A549 (cell line): ENCODE results near the gene TEAD3. TPM values are rescaled to one million over a fixed set of nuclear protein-coding genes. Genes with fewer than 3 reads are reported as not detected.

Experiments
- ATAC-seq, 2 experiments: fragments of 200-7000 bp in 1 of 2; fragments of >200 bp in 1 of 2; cut with Nextera tagmentation in 1 of 2; cut with Tn5 transposase in 1 of 2; 3 replicates each; pipeline versions ENCODE4 v1.8.0 to v1.9.1; 2018 to 2020; ENCODE audit warnings: mild to moderate bottlenecking in 1 of 2, moderate library complexity in 1 of 2
- CTCF ChIA-PET: fragments of 300-600 bp; sonication (Branson Sonifier 250); formaldehyde crosslinking; extraction: SDS; loops from one replicate; lab custom pipeline; 2021; ENCODE audit warnings: antibody characterized with exemption, inconsistent platforms; lab: Yijun Ruan, JAX
- POLR2A ChIA-PET: fragments of 350-600 bp; formaldehyde crosslinking; extraction: SDS; loops from one replicate; lab custom pipeline; 2021; ENCODE audit warnings: antibody characterized with exemption, inconsistent platforms; lab: Yijun Ruan, JAX
- DNase-seq, 2 experiments: peaks; one replicate each; pipeline versions ENCODE4 v3.0.0 to v3.0.0-alpha.2; 2011 to 2016; ENCODE audit warnings: low read depth in 1 of 2, low spot score in 1 of 2
- FAIRE-seq: peaks from 2 replicates; lab custom pipeline; 2011; peaks lifted over from hg19 to GRCh38; lab: Jason Lieb, UNC
- H3K27ac ChIP-seq, 2 experiments: fragments of >200 bp; sonication (Bioruptor Twin); formaldehyde crosslinking; 3 replicates each; pipeline ENCODE4 v1.5.1; 2016 to 2017
- H3K4me1 ChIP-seq: fragments of >200 bp; sonication (Bioruptor Twin); formaldehyde crosslinking; 3 replicates; pipeline ENCODE4 v1.6.1; 2016
- H3K4me2 ChIP-seq: fragments of >200 bp; sonication (Bioruptor Twin); formaldehyde crosslinking; 3 replicates; pipeline ENCODE4 v1.6.1; 2016
- H3K4me3 ChIP-seq: fragments of >200 bp; sonication (Bioruptor Twin); formaldehyde crosslinking; 3 replicates; pipeline ENCODE4 v1.5.1; 2016
- H3K9me3 ChIP-seq: fragments of >200 bp; sonication (Bioruptor Twin); formaldehyde crosslinking; 3 replicates; pipeline ENCODE4 v1.6.1; 2016
- BCL3 ChIP-seq: fragments of >200 bp; sonication (Bioruptor Twin); formaldehyde crosslinking; IDR thresholded peaks from 3 replicates; pipeline ENCODE4 v1.6.1; 2016
- BHLHE40 ChIP-seq: IDR thresholded peaks from 2 replicates; pipeline ENCODE4 v1.6.1; 2012; ENCODE audit warnings: low read depth, low read length, inconsistent platforms
- CEBPB ChIP-seq, 2 experiments: fragments of >200 bp in 1 of 2; sonication (Bioruptor Twin) in 1 of 2; formaldehyde crosslinking in 1 of 2; IDR thresholded peaks; 2 replicates each; pipeline ENCODE4 v1.6.1; 2012 to 2016
- CHD2 ChIP-seq: fragments of 150-350 bp; IDR thresholded peaks from 2 replicates; pipeline ENCODE4 v1.6.1; 2014; ENCODE audit warnings: low read length; ENCODE audit not compliant: partially characterized antibody
- CTCF ChIP-seq: fragments of >200 bp; sonication (Bioruptor Twin); formaldehyde crosslinking; IDR thresholded peaks from 3 replicates; pipeline ENCODE4 v1.5.1; 2016
- E2F6 ChIP-seq: IDR thresholded peaks from 2 replicates; pipeline ENCODE4 v1.6.1; 2012; ENCODE audit warnings: low read depth, borderline replicate concordance
- EHMT2 ChIP-seq: fragments of 200-600 bp; sonication (generic); IDR thresholded peaks from 2 replicates; pipeline ENCODE4 v1.6.1; 2016; ENCODE audit warnings: antibody characterized with exemption, low read depth, mild to moderate bottlenecking, moderate library complexity
- ELK1 ChIP-seq: fragments of 150-350 bp; IDR thresholded peaks from 2 replicates; pipeline ENCODE4 v1.6.1; 2014; ENCODE audit warnings: low read depth, mild to moderate bottlenecking, low read length
- EP300 ChIP-seq, 2 experiments: fragments of >200 bp; sonication (Bioruptor Twin); formaldehyde crosslinking; IDR thresholded peaks; 2 replicates in 1 of 2; 3 replicates in 1 of 2; pipeline ENCODE4 v1.6.1; 2016 to 2017
- FOXS1 ChIP-seq: fragments of 250-450 bp; sonication (Bioruptor Pico); IDR thresholded peaks from 2 replicates; pipeline ENCODE4 v1.5.0; 2020; ENCODE audit warnings: mild to moderate bottlenecking, moderate library complexity
- GATA3 ChIP-seq: IDR thresholded peaks from 2 replicates; pipeline ENCODE4 v1.6.1; 2012; ENCODE audit warnings: borderline replicate concordance
- HEYL ChIP-seq: fragments of 250-450 bp; sonication (Bioruptor Pico); IDR thresholded peaks from 2 replicates; pipeline ENCODE4 v1.8.0; 2021; ENCODE audit warnings: mild to moderate bottlenecking, moderate library complexity
- HOXA7 ChIP-seq: fragments of 250-450 bp; sonication (Bioruptor Pico); IDR thresholded peaks from 2 replicates; pipeline ENCODE4 v1.5.0; 2020; ENCODE audit warnings: mild to moderate bottlenecking, moderate library complexity
- HOXB5 ChIP-seq: fragments of 250-450 bp; sonication (Bioruptor Pico); IDR thresholded peaks from 2 replicates; pipeline ENCODE4 v1.5.0; 2020; ENCODE audit warnings: mild to moderate bottlenecking, moderate library complexity
- JUN ChIP-seq, 2 experiments: fragments of >200 bp; sonication (Bioruptor Twin); formaldehyde crosslinking; IDR thresholded peaks; 2 replicates in 1 of 2; 3 replicates in 1 of 2; pipeline ENCODE4 v1.6.1; 2016 to 2017
- MAFK ChIP-seq: fragments of 450-650 bp; IDR thresholded peaks from 2 replicates; pipeline ENCODE4 v1.6.1; 2014; ENCODE audit not compliant: partially characterized antibody
- MAX ChIP-seq: IDR thresholded peaks from 2 replicates; pipeline ENCODE4 v1.6.1; 2012
- MYC ChIP-seq: IDR thresholded peaks from 2 replicates; pipeline ENCODE4 v1.6.1; 2012; ENCODE audit warnings: mild to moderate bottlenecking, inconsistent platforms, low read length, improper control_type of control experiment, borderline replicate concordance
- NFE2L2 ChIP-seq: fragments of 150-350 bp; conservative IDR thresholded peaks from 2 replicates; pipeline ENCODE4 v1.6.1; 2014; ENCODE audit warnings: low read length
- NPAS2 ChIP-seq: fragments of 250-450 bp; sonication (Bioruptor Pico); IDR thresholded peaks from 2 replicates; pipeline ENCODE4 v1.8.0; 2022; ENCODE audit warnings: mild to moderate bottlenecking, moderate library complexity, borderline replicate concordance
- PHF8 ChIP-seq: fragments of 200-600 bp; sonication (generic); IDR thresholded peaks from 2 replicates; pipeline ENCODE4 v1.6.1; 2016; ENCODE audit warnings: low read depth, mild to moderate bottlenecking, antibody characterized with exemption, moderate library complexity, borderline replicate concordance
- POLR2A ChIP-seq: IDR thresholded peaks from 2 replicates; pipeline ENCODE4 v1.6.1; 2012; ENCODE audit warnings: mild to moderate bottlenecking, low read length
- RAD21 ChIP-seq, 2 experiments: fragments of >200 bp in 1 of 2; sonication (Bioruptor Twin) in 1 of 2; formaldehyde crosslinking in 1 of 2; IDR thresholded peaks in 1 of 2; conservative IDR thresholded peaks in 1 of 2; 2 replicates in 1 of 2; 3 replicates in 1 of 2; pipeline ENCODE4 v1.6.1; 2012 to 2018; ENCODE audit warnings: inconsistent platforms in 1 of 2
- REST ChIP-seq: fragments of 200-600 bp; sonication (generic); IDR thresholded peaks from 2 replicates; pipeline ENCODE4 v1.6.1; 2016; ENCODE audit warnings: antibody characterized with exemption, mild to moderate bottlenecking, moderate library complexity
- SMC3 ChIP-seq: fragments of >200 bp; sonication (Bioruptor Twin); formaldehyde crosslinking; IDR thresholded peaks from 3 replicates; pipeline ENCODE4 v1.6.1; 2018; ENCODE audit warnings: inconsistent platforms
- TFCP2L1 ChIP-seq: fragments of 250-450 bp; sonication (Bioruptor Pico); IDR thresholded peaks from 2 replicates; pipeline ENCODE4 v1.5.0; 2021; ENCODE audit warnings: mild to moderate bottlenecking
- TP53 ChIP-seq: fragments of 250-450 bp; sonication (Bioruptor Pico); IDR thresholded peaks from 2 replicates; pipeline ENCODE4 v1.5.0; 2021; ENCODE audit warnings: mild to moderate bottlenecking, moderate library complexity
- WGBS: methylation state at CpG from one replicate; pipeline ENCODE4 v1.1.6; 2017; ENCODE audit errors: missing lambda C conversion rate; 5-methylcytosine and 5-hydroxymethylcytosine counted together
- polyA plus RNA-seq, 4 experiments: library from polyadenylated mRNA; depleted of rRNA in 3 of 4; stranded (reverse); fragments of >200 nt; fragmentation: RNase III in 1 of 4; extraction: RNeasy Plus Mini Kit Qiagen cat#74134 plus additional on column Dnase treatment in 1 of 4; gene quantifications; 2 replicates in 3 of 4; 3 replicates in 1 of 4; pipeline ENCODE4 v1.2.3, GENCODE V29; 2011 to 2017

TEAD3 gene
- polyA plus RNA-seq, 2 of the 4 experiments (the other 2 are of a cell fraction), result 2.1 to 4.2 TPM

- WGBS, result 2% methylated on average over 12 of the region's 86 CpGs
- H3K4me1 ChIP-seq, result peaks cover 33% of the 10 kb centered on the region
- peak; percentile 99 for TF ChIP-seq CHD2
- TF ChIP-seq NPAS2, result no peak
- peak; percentile 81 for TF ChIP-seq CTCF
- TF ChIP-seq EHMT2, result no peak
- TF ChIP-seq MAX, result peak; percentile 98
- peak; percentile 56 to 72 for TF ChIP-seq RAD21 (conservative IDR thresholded peaks at IDR 0.05 in 1 of 2, IDR thresholded peaks at IDR 0.05 in 1 of 2)
- TF ChIP-seq JUN (IDR thresholded peaks at IDR 0.05), result peak; percentile 90 to 99
- peak; percentile 99 for TF ChIP-seq REST
- TF ChIP-seq HOXA7, result no peak
- TF ChIP-seq CEBPB (IDR thresholded peaks at IDR 0.05), result peak in 1 of 2 experiments; percentile 43; a peak in 1 of 4 replicates
- TF ChIP-seq BHLHE40, result no peak
- TF ChIP-seq NFE2L2, result no peak
- TF ChIP-seq E2F6, result peak; percentile 40
- no peak for TF ChIP-seq EP300 (IDR thresholded peaks at IDR 0.05)
- TF ChIP-seq HOXB5, result 0 out of 2 replicates have a peak, but pooled peaks have one; percentile 30
- TF ChIP-seq SMC3, result peak; percentile 64
- TF ChIP-seq MAFK, result no peak
- TF ChIP-seq PHF8, result peak; percentile 78
- peak; percentile 99 for TF ChIP-seq BCL3
- peak; percentile 63 for TF ChIP-seq GATA3
- TF ChIP-seq FOXS1 (CRISPR knock-in tag), result 0 out of 2 replicates have a peak, but pooled peaks have one; percentile 18
- TF ChIP-seq HEYL (CRISPR knock-in tag), result no peak
- TF ChIP-seq TFCP2L1 (CRISPR knock-in tag), result no peak
- TF ChIP-seq TP53 (CRISPR knock-in tag), result no peak
- peak; percentile 94 for TF ChIP-seq MYC
- TF ChIP-seq POLR2A, result peak; percentile 99
- TF ChIP-seq ELK1, result no peak
- peak within 1 kb of the TSS; percentile 99 for H3K4me3 ChIP-seq
- ChIA-PET CTCF (interaction anchor here (0.6 to 5.3 kb wide), 12 partner anchors 13 to 258 kb away, joined by 3 to 48 read pairs (median 3); partner anchors contain the start of genes FANCE and PPARD), POLR2A (interaction anchor here (0.8 to 1.0 kb wide), 2 partner anchors 108 to 126 kb away, joined by 3 to 4 read pairs; no protein-coding TSS in a partner anchor)
- peak within 1 kb of the TSS; percentile 97 to 98 for H3K27ac ChIP-seq
- FAIRE-seq, result no peak
- no peaks in the 10 kb centered on the region for H3K9me3 ChIP-seq
- peak; percentile 73 to 95 for DNase-seq
- peak; percentile 86 to 90 for ATAC-seq
- peak within 1 kb of the TSS; percentile 98 for H3K4me2 ChIP-seq
Measured at GRCh38 chr6:35468181-35468979, 28.5 kb downstream of the TEAD3 start, which contains the start of gene RPL10A. Gene RPL10A (plus strand): TSS chr6:35468401. CDS start chr6:35468435, 34 bp downstream.
